ENCODE measurements around the gene NCBP2.
"Not testable (repeated sequence)": the region's sequence is repeated elsewhere in the genome, so short reads cannot be mapped to it uniquely, and the experiment has no call there.

Gene NCBP2

GRCh38 chr3:196967412-196968232 lies 25.3 kb upstream of the NCBP2 start:
- no peak for DNase-seq

- DNase-seq = no peak
Observed at GRCh38 chr3:196966526-196967401, 24.4 kb upstream of the NCBP2 start.

- DNase-seq = no peak
Observed at GRCh38 chr3:196965804-196966173, 23.5 kb upstream of the NCBP2 start.

GRCh38 chr3:196965112-196965803 lies 22.9 kb upstream of the NCBP2 start:
- DNase-seq = no peak

- no peak for DNase-seq
Observed at GRCh38 chr3:196963631-196963953, 21.3 kb upstream of the NCBP2 start.

GRCh38 chr3:196962930-196963630 lies 20.8 kb upstream of the NCBP2 start:
- DNase-seq = no peak

- no peak for DNase-seq
Observed at GRCh38 chr3:196962108-196962929, 20.0 kb upstream of the NCBP2 start.

GRCh38 chr3:196954832-196955231 lies 12.5 kb upstream of the NCBP2 start:
- DNase-seq = no peak

- no peak for DNase-seq
Observed at GRCh38 chr3:196951371-196951770, 9.0 kb upstream of the NCBP2 start.

GRCh38 chr3:196949750-196950149 lies 7.4 kb upstream of the NCBP2 start:
- no peak for DNase-seq

- DNase-seq = no peak
Observed at GRCh38 chr3:196949285-196949619, 6.9 kb upstream of the NCBP2 start.

- no peak for DNase-seq
Observed at GRCh38 chr3:196948442-196949284, 6.3 kb upstream of the NCBP2 start.

- DNase-seq = no peak
Observed at GRCh38 chr3:196947860-196948441, 5.6 kb upstream of the NCBP2 start.

- DNase-seq = no peak
Observed at GRCh38 chr3:196947136-196947859, 5.0 kb upstream of the NCBP2 start.

GRCh38 chr3:196944037-196944790 lies 1.9 kb upstream of the NCBP2 start:
- DNase-seq = not testable (repeated sequence)

GRCh38 chr3:196942915-196943277 lies 568 bp upstream of the NCBP2 start:
- DNase-seq = no peak

- DNase-seq = no peak
Observed at GRCh38 chr3:196941729-196942225, 551 bp downstream of the NCBP2 start.

- no peak for DNase-seq
Observed at GRCh38 chr3:196938576-196938975, 3.8 kb downstream of the NCBP2 start.

GRCh38 chr3:196938124-196938523 lies 4.2 kb downstream of the NCBP2 start:
- DNase-seq = no peak
